ENCODE measurements around the gene TAC4. TPM values are rescaled to one million over a fixed set of nuclear protein-coding genes. Genes with fewer than 3 reads are reported as not detected.

Gene TAC4
- total RNA-seq, 4 donors from 2014 or later, result 1.3 TPM; not detected in 3

DNA sequence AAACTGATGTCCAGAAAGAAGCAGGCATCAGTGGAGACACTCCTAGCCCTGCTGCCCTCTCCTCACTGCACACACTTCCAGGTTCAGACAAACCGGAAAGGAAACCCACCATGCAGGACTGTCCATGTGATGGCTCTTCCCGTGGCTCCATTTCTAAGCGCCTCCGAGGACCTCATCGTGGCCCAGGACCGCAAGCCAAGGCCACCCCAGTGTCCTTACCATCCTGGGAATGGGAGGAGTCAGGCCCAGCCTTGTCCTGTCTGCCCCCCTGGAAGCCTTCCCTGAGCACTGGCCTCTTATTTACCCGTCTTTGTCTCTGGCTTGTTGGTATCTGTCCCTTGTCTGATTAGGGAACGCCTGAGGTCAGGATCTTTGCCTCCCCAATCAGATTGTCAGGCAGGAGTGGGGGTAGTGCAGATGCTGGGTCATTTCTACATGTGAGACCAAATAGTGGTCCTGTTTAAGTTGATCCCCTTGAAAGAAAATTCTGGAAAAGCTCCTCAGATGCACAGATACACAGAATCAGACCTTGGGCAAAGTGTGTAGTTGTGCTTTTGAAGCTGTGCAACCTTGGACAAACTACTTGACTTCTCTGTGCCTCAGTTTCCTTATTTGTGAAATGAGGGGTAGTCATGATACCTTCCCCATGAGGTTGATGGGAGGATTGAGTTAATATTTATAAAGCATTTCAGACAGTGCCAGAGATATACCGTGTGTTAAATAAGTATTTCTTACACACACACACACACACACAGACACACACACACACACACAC, 744 bp downstream of the TAC4 start:
- peaks cover 0 to 11% of the 10 kb centered on the region in 2 donors for H3K4me1 ChIP-seq

GRCh38 chr17:49845321-49845720, 2.5 kb downstream of the TAC4 start:
- TF ChIP-seq POLR2A (IDR thresholded peaks at IDR 0.05), result no peak
- TF ChIP-seq CTCF (IDR thresholded peaks at IDR 0.05), result no peak
- Histone ChIP-seq H3K9me3 (no peaks in the 10 kb centered on the region), H3K4me1 (no peaks in the 10 kb centered on the region), H3K36me3 (no peaks in the 10 kb centered on the region), H3K4me3 (no peak overlapping the region), H3K27me3 (no peaks in the 10 kb centered on the region), H3K27ac (no peak overlapping the region)
- intact Hi-C loops (cut with DNase I; ENCODE audit: low total_unique reads), result no loop called here
- no peak for DNase-seq

More for the DNA sequence above, 744 bp downstream of the TAC4 start:
- H3K9me3 ChIP-seq, result no peaks in the 10 kb centered on the region
- TF ChIP-seq POLR2A (IDR thresholded peaks at IDR 0.05), result no peak
- TF ChIP-seq CTCF (IDR thresholded peaks at IDR 0.05), result no peak
- H3K36me3 ChIP-seq, result no peaks in the 10 kb centered on the region
- H3K27ac ChIP-seq, result no peak overlapping the region
- DNase-seq, result no peak
- intact Hi-C loops (cut with DNase I; ENCODE audit: low total_unique reads), result no loop called here
- no peaks in the 10 kb centered on the region for H3K27me3 ChIP-seq
- H3K4me3 ChIP-seq, result no peak overlapping the region

DNA sequence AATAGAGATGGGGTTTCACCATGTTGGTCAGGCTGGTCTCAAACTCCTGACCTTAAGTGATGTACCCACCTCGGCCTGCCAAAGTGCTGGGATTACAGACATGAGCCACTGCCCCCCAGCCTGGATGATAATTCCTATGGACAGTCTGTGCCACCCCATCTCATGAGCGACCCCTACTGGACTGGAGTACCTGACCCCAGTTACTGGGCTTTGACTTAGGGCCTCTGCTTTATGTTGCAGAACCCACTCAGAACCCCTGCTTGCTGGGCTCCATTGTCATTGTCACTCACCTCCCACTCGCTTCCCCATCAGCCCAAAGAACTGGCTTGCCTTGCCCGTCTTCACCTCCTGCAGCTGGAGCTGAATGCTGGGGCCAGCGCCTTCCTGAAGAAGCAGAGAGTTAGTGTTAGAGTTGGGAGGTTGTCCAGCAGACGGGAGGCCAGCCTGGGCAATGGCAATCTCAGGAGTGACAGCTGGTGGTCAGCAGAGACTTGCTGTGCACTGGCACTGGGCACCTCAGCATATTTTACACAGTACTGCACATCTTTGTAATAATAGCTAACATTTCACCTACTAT, 4.0 kb downstream of the TAC4 start:
- Histone ChIP-seq H3K27ac (no peak overlapping the region), H3K36me3 (no peaks in the 10 kb centered on the region), H3K27me3 (no peaks in the 10 kb centered on the region), H3K4me1 (no peaks in the 10 kb centered on the region), H3K9me3 (no peaks in the 10 kb centered on the region), H3K4me3 (no peak overlapping the region)
- TF ChIP-seq POLR2A (IDR thresholded peaks at IDR 0.05) (no peak), CTCF (IDR thresholded peaks at IDR 0.05) (no peak)
- DNase-seq, result no peak
- intact Hi-C loops (cut with DNase I; ENCODE audit: low total_unique reads), result no loop called here

DNA sequence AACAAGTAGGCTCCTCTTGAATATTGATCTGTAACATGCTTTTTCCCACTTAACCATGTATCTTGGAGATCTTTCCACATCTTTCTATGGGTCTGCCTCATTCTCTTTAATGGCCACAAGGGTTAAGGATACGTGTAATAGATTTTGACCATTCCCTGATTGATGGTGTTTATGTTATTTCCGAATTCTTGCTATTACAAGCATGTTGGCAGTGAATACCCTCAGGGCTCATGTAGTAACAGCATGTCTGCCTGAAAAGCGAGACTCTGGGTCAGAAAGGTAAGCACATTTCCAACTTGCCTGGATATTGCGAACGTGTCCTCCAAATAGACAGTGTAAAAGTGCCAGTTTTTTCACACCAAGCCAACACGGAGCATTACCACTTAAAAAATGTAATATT, 5.0 kb downstream of the TAC4 start:
- Histone ChIP-seq H3K36me3 (no peaks in the 10 kb centered on the region), H3K4me3 (no peak overlapping the region), H3K27ac (no peak overlapping the region), H3K9me3 (no peaks in the 10 kb centered on the region), H3K27me3 (no peaks in the 10 kb centered on the region), H3K4me1 (no peaks in the 10 kb centered on the region)
- intact Hi-C loops (cut with DNase I; ENCODE audit: low total_unique reads), result no loop called here
- no peak for DNase-seq
- TF ChIP-seq POLR2A (IDR thresholded peaks at IDR 0.05) (no peak), CTCF (IDR thresholded peaks at IDR 0.05) (no peak)

DNA sequence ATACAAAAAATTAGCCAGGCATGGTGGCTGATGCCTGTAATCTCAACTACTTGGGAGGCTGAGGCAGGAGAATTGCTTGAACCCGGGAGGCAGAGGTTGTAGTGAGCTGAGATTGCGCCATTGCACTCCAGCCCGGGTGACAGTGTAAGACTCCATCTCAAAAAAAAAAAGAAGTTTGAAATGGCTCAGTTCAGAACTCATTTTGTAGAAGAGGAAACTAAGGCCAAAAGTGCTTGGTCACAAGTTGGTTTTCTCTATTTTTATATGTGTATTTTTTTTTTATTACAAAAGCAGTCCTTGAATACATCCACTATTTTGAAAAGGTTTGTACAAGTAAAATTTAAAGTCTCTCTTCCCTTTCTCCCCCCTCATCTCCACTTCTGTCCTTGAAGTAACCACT, 5.5 kb downstream of the TAC4 start:
- DNase-seq, result no peak
- no peak overlapping the region for H3K27ac ChIP-seq
- H3K36me3 ChIP-seq, result no peaks in the 10 kb centered on the region
- H3K4me3 ChIP-seq, result no peak overlapping the region
- H3K27me3 ChIP-seq, result no peaks in the 10 kb centered on the region
- TF ChIP-seq POLR2A (IDR thresholded peaks at IDR 0.05), result no peak
- no peak for TF ChIP-seq CTCF (IDR thresholded peaks at IDR 0.05)
- intact Hi-C loops (cut with DNase I; ENCODE audit: low total_unique reads), result no loop called here
- no peaks in the 10 kb centered on the region for H3K9me3 ChIP-seq
- no peaks in the 10 kb centered on the region for H3K4me1 ChIP-seq

Data from uterus (tissue), 4 donors.